Mesendoderm (in vitro differentiated cells): Measurements from ENCODE around the gene USP36.

Experiments
- DNase-seq: peaks from one replicate; pipeline ENCODE4 v3.0.0; 2013
- H2AK5ac ChIP-seq: 2 replicates; pipeline ENCODE4 v1.6.1; 2013; ENCODE audit warnings: low read length, inconsistent platforms
- H2BK120ac ChIP-seq: 2 replicates; pipeline ENCODE4 v1.6.1; 2013; ENCODE audit warnings: low read depth, mild to moderate bottlenecking, low read length, moderate library complexity, mixed read lengths
- H2BK15ac ChIP-seq: replicated peaks from 2 replicates; pipeline ENCODE4 v1.6.1; 2013; ENCODE audit warnings: low read depth, mild to moderate bottlenecking, moderate library complexity
- H2BK5ac ChIP-seq: 2 replicates; pipeline ENCODE4 v1.6.1; 2013; ENCODE audit warnings: low read length, inconsistent platforms
- H3K18ac ChIP-seq: 2 replicates; pipeline ENCODE4 v1.6.1; 2013; ENCODE audit warnings: mild to moderate bottlenecking, low read length, mixed read lengths
- H3K23ac ChIP-seq: one replicate; pipeline ENCODE4 v1.6.1; 2013; ENCODE audit warnings: low read length
- H3K27ac ChIP-seq: 2 replicates; pipeline ENCODE4 v1.5.1; 2013; ENCODE audit warnings: low read depth, mild to moderate bottlenecking, inconsistent platforms, low read length, moderate library complexity
- H3K27me3 ChIP-seq: 2 replicates; pipeline ENCODE4 v1.6.1; 2013; ENCODE audit warnings: low read length, control low read depth, mild to moderate bottlenecking, inconsistent platforms; ENCODE audit not compliant: insufficient read depth, poor library complexity
- H3K36me3 ChIP-seq: 2 replicates; pipeline ENCODE4 v1.6.1; 2013; ENCODE audit warnings: low read length, inconsistent platforms; ENCODE audit not compliant: control insufficient read depth, insufficient read depth
- H3K4ac ChIP-seq: one replicate; pipeline ENCODE4 v1.6.1; 2013; ENCODE audit warnings: low read depth, mild to moderate bottlenecking, low read length, moderate library complexity
- H3K4me1 ChIP-seq: 2 replicates; pipeline ENCODE4 v1.6.1; 2013; ENCODE audit warnings: low read depth, low read length, inconsistent platforms; ENCODE audit not compliant: control insufficient read depth
- H3K4me2 ChIP-seq: 2 replicates; pipeline ENCODE4 v1.6.1; 2013; ENCODE audit warnings: low read length
- H3K4me3 ChIP-seq: 2 replicates; pipeline ENCODE4 v1.5.1; 2013; ENCODE audit warnings: mild to moderate bottlenecking, low read length
- H3K56ac ChIP-seq: one replicate; pipeline ENCODE4 v1.6.1; 2013; ENCODE audit warnings: low read length
- H3K79me1 ChIP-seq: 2 replicates; pipeline ENCODE4 v1.6.1; 2013; ENCODE audit warnings: low read length, inconsistent platforms
- H3K79me2 ChIP-seq: 2 replicates; pipeline ENCODE4 v1.6.1; 2013; ENCODE audit warnings: mild to moderate bottlenecking, low read length; ENCODE audit not compliant: control insufficient read depth, insufficient read depth
- H3K9ac ChIP-seq: 2 replicates; pipeline ENCODE4 v1.6.1; 2013; ENCODE audit warnings: low read length, inconsistent platforms
- H4K5ac ChIP-seq: one replicate; pipeline ENCODE4 v1.6.1; 2013; ENCODE audit warnings: low read length
- H4K8ac ChIP-seq: one replicate; pipeline ENCODE4 v1.6.1; 2013; ENCODE audit warnings: low read depth, mild to moderate bottlenecking, control low read depth, low read length, moderate library complexity
- WGBS: extraction: QIAGEN DNeasy Blood & Tissue Kit; methylation state at CpG from one replicate; pipeline ENCODE4 v1.1.7; 2013; ENCODE audit warnings: low lambda C conversion rate, missing lambda C conversion rate; ENCODE audit not compliant: insufficient coverage; ENCODE audit errors: extremely low coverage; 5-methylcytosine and 5-hydroxymethylcytosine counted together

USP36 gene

DNA sequence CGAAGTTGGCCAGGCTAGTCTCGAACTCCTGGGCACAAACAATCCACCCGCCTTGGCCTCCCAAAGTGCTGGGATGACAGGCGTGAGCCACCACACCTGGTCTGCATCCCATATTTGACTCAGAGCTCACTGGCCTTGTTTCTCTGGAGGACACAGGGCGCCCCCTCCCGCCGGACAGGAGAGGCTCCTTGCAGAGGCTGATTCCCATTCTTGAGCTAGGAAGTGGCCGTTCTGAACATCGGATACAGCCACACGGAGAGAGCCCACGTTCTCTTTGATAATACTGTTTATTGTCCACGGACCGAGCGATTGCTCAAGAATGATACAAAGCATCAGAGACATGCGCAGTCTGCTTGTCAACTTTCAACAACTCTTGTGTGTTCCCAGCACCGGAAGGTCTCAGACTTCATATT lies 12.1 kb upstream of the USP36 start:
- Histone ChIP-seq H3K4me1 (no peaks in the 10 kb centered on the region), H3K18ac (no peak overlapping the region), H2BK120ac (no peak overlapping the region), H3K56ac (no peak overlapping the region), H3K4me3 (no peak overlapping the region), H3K23ac (no peak overlapping the region), H3K27me3 (no peaks in the 10 kb centered on the region), H3K27ac (no peak overlapping the region), H3K4me2 (no peak overlapping the region), H4K5ac (no peak overlapping the region), H2BK15ac (no peak overlapping the region), H3K4ac (no peak overlapping the region), H2AK5ac (no peak overlapping the region), H3K36me3 (no peaks in the 10 kb centered on the region), H2BK5ac (no peak overlapping the region), H3K9ac (no peak overlapping the region), H4K8ac (no peak overlapping the region), H3K79me2 (no peaks in the 10 kb centered on the region), H3K79me1 (no peaks in the 10 kb centered on the region)
- peak; percentile 32 for DNase-seq
- WGBS: no CpG with 5 or more reads among the region's 16 CpGs

DNA sequence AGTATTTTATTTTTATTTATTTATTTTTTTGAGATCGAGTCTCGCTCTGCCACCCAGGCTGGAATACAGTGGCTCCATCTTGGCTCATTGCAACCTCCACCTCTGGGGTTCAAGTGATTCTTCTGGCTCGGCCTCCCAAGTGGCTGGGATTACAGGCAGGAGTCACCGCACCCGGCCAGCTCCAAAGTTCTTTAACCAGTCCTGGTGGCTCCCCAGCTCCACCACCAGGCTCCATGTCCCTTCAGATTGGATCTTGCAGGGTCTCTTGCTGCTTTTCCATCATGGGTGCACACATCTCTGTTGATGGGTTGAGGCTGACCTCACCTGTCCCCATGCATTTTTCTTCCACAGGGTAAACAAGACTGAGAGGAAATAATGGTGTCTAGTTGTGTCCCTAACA lies 8.4 kb upstream of the USP36 start:
- H3K18ac ChIP-seq: no peak overlapping the region
- no peaks in the 10 kb centered on the region for H3K27me3 ChIP-seq
- H3K23ac ChIP-seq: no peak overlapping the region
- H3K4ac ChIP-seq: no peak overlapping the region
- H3K36me3 ChIP-seq: no peaks in the 10 kb centered on the region
- no peak for DNase-seq
- no peaks in the 10 kb centered on the region for H3K79me2 ChIP-seq
- no CpG with 5 or more reads among the region's 5 CpGs for WGBS
- H4K5ac ChIP-seq: no peak overlapping the region
- H3K79me1 ChIP-seq: no peaks in the 10 kb centered on the region
- no peak overlapping the region for H2BK120ac ChIP-seq
- no peak overlapping the region for H3K27ac ChIP-seq
- no peak overlapping the region for H2BK5ac ChIP-seq
- no peak overlapping the region for H3K4me2 ChIP-seq
- H3K4me1 ChIP-seq: no peaks in the 10 kb centered on the region
- H4K8ac ChIP-seq: no peak overlapping the region
- H3K56ac ChIP-seq: no peak overlapping the region
- H2AK5ac ChIP-seq: no peak overlapping the region
- H3K9ac ChIP-seq: no peak overlapping the region
- no peak overlapping the region for H3K4me3 ChIP-seq
- H2BK15ac ChIP-seq: no peak overlapping the region

DNA sequence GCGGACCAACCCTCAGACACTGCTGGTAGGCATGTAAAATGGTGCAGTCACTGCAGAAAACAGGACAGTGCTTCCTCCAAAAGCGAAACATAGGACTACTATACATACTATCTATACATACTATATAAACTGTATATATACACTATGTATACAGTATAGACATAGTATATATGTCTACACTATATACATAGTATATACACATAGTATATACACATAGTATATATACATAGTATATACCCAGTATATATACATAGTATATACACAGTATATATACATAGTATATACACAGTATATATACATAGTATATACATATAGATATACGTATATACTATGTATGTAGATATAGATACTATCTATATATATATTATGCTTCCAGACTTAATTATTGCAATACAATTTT lies 6.4 kb upstream of the USP36 start:
- Histone ChIP-seq H3K56ac (no peak overlapping the region), H3K9ac (no peak overlapping the region), H3K36me3 (no peaks in the 10 kb centered on the region), H3K4me3 (no peak overlapping the region), H3K23ac (no peak overlapping the region), H3K4me2 (no peak overlapping the region), H3K4ac (no peak overlapping the region), H4K5ac (no peak overlapping the region), H2AK5ac (no peak overlapping the region), H3K79me2 (no peaks in the 10 kb centered on the region), H3K18ac (no peak overlapping the region), H2BK15ac (no peak overlapping the region), H3K27ac (no peak overlapping the region), H3K27me3 (no peaks in the 10 kb centered on the region), H2BK5ac (no peak overlapping the region), H4K8ac (no peak overlapping the region), H2BK120ac (no peak overlapping the region), H3K4me1 (no peaks in the 10 kb centered on the region), H3K79me1 (no peaks in the 10 kb centered on the region)
- no CpG with 5 or more reads among the region's 3 CpGs for WGBS
- no peak for DNase-seq

DNA sequence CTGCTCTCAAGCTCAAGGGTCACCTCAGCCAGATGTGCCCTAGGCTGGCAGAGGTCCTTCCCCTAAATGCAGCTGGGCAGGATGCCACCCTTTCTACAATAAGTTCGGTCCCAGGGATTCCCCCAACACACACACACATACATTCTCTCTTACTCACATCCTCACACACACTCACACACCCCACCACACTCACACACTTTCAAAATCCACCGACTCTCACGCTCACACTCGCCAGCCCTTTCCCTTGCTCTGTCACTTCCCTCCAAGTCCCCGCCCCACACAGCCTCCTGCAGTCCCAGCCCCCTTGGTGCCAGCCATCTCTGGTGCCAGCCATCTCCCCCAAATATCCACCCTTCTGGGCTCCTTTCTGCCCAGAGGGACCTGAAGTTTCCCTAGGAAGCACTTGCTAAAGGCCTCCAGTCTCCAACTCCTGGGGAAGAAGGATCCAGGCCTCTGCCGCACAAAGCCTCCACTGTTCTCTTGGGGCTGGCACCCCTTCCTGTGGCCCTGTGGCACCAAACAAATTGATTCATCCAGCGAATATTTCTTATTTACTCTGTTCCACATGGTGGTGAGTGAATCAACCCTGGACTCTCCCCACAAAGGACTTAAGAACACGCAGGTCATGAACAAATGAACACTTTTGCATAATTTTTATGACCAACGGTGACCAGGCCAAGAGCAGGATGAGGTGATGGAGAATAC lies 3.8 kb upstream of the USP36 start:
- no peak for DNase-seq

DNA sequence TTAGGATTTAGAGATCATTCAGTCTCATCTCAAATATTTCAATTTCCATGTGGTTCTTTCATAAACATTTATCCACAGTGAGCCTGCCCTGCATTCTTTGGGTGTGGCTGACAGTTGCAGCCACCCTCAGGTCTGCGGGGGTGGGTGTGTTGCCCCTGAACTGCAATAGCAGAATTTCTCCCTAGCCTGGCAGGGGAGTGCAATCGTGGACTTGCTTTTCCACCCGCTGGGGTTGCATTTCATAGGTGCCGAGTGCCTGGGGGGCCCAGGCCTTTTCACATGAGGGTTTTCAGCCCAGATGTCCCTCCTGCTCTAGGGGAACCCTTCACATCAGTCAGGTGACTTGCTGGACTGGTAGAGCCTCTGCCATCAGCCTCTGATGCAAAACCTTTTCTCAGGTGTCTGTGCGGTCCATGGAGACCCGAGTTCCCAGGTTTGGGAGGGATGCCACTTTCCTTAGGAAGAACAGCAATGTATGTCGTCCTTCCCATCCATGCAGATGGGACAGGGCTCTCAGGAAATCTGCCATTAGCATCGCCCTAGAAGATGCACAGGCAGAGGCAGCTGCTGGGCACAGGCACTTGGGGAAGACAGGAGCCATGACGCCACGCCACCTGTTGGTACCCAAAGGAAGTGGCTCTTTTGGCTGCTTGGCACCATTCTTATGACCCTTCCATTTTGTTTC lies 2.4 kb upstream of the USP36 start:
- Histone ChIP-seq H3K4ac (no peak overlapping the region), H3K4me3 (no peak overlapping the region), H2BK15ac (no peak overlapping the region), H3K4me1 (peaks cover 4% of the 10 kb centered on the region), H2BK5ac (no peak overlapping the region), H3K79me1 (peaks cover 9% of the 10 kb centered on the region), H3K18ac (no peak overlapping the region), H3K23ac (no peak overlapping the region), H3K27me3 (no peaks in the 10 kb centered on the region), H3K56ac (no peak overlapping the region), H4K5ac (no peak overlapping the region), H4K8ac (no peak overlapping the region), H3K79me2 (peaks cover 21% of the 10 kb centered on the region), H2BK120ac (no peak overlapping the region), H3K4me2 (no peak overlapping the region), H3K27ac (no peak overlapping the region), H3K36me3 (no peaks in the 10 kb centered on the region), H2AK5ac (no peak overlapping the region), H3K9ac (no peak overlapping the region)
- no CpG with 5 or more reads among the region's 10 CpGs for WGBS
- DNase-seq: peak; percentile 73

More for the DNA sequence above, 3.8 kb upstream of the USP36 start:
- H3K56ac ChIP-seq: no peak overlapping the region
- no peak overlapping the region for H2BK120ac ChIP-seq
- no peak overlapping the region for H3K27ac ChIP-seq
- H3K23ac ChIP-seq: no peak overlapping the region
- peaks cover 8% of the 10 kb centered on the region for H3K79me2 ChIP-seq
- H2BK15ac ChIP-seq: no peak overlapping the region
- H4K5ac ChIP-seq: no peak overlapping the region
- H3K4me2 ChIP-seq: no peak overlapping the region
- H3K36me3 ChIP-seq: no peaks in the 10 kb centered on the region
- no peaks in the 10 kb centered on the region for H3K27me3 ChIP-seq
- H3K4me1 ChIP-seq: no peaks in the 10 kb centered on the region
- WGBS: 100% methylated on average over 1 of the region's 9 CpGs
- no peak overlapping the region for H3K4me3 ChIP-seq
- H3K79me1 ChIP-seq: peaks cover 4% of the 10 kb centered on the region
- H4K8ac ChIP-seq: no peak overlapping the region
- H2BK5ac ChIP-seq: no peak overlapping the region
- no peak overlapping the region for H3K4ac ChIP-seq
- H3K18ac ChIP-seq: no peak overlapping the region
- H3K9ac ChIP-seq: no peak overlapping the region
- no peak overlapping the region for H2AK5ac ChIP-seq

DNA sequence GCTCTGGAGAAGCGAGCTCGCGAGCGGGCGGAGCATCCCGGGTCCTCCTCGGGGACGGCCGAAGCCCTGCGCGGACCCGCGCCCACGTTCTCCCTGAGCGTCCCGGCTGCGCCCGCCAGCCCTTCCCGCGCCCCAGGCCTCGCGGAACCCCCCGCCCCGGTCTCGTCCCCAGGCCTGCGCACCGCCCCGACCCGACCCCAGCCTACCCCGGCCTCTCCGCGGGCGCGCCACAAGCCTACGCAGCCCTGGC lies 159 bp downstream of the USP36 start:
- no peak overlapping the region for H2BK15ac ChIP-seq
- WGBS: no CpG with 5 or more reads among the region's 35 CpGs
- H4K5ac ChIP-seq: no peak overlapping the region
- H3K9ac ChIP-seq: peak overlapping the region; percentile 95
- H3K4me2 ChIP-seq: no peak overlapping the region
- H3K4me3 ChIP-seq: peak overlapping the region; percentile 90
- peaks cover 8% of the 10 kb centered on the region for H3K36me3 ChIP-seq
- peaks cover 17% of the 10 kb centered on the region for H3K79me1 ChIP-seq
- H4K8ac ChIP-seq: peak overlapping the region; percentile 99
- H3K18ac ChIP-seq: peak overlapping the region; percentile 85
- DNase-seq: no peak
- H2AK5ac ChIP-seq: no peak overlapping the region
- H2BK5ac ChIP-seq: no peak overlapping the region
- H3K27ac ChIP-seq: peak overlapping the region; percentile 84
- no peak overlapping the region for H3K23ac ChIP-seq
- H3K56ac ChIP-seq: peak overlapping the region; percentile 95
- H3K27me3 ChIP-seq: no peaks in the 10 kb centered on the region
- H2BK120ac ChIP-seq: no peak overlapping the region
- H3K4ac ChIP-seq: peak overlapping the region; percentile 82
- peaks cover 32% of the 10 kb centered on the region for H3K79me2 ChIP-seq
- peaks cover 4% of the 10 kb centered on the region for H3K4me1 ChIP-seq
